VCaP (cell line): ENCODE measurements around the gene SLC44A1.

ENCODE experiments used
- H3K27ac ChIP-seq: fragments of 450-650 bp; 2 replicates; pipeline ENCODE4 v1.5.1; 2017
- TF ChIP-seq, protein P1 (sequence below): fragments of 450-650 bp; conservative IDR thresholded peaks from 2 replicates; pipeline ENCODE4 v1.5.1; 2017; ENCODE audit warnings: mild to moderate bottlenecking, moderate library complexity

Gene SLC44A1

DNA sequence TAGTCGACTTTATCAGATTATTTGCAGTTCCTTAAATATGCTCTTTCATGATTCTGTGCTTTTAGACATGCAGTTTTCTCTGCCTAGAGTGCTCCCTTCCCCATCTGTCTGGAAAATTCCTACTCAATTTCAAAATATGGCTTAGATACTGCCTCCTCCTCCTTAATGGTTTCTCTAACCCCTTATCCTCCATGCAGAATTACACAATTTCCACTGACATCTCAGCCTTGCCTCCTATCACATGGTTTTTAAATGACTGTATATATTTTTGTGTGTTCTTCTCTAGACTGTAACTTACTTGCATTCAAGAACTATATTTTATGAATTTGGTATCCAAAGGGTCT, 85.2 kb downstream of the SLC44A1 start:
- H3K27ac ChIP-seq, result no peak overlapping the region
- TF ChIP-seq, protein P1, sequence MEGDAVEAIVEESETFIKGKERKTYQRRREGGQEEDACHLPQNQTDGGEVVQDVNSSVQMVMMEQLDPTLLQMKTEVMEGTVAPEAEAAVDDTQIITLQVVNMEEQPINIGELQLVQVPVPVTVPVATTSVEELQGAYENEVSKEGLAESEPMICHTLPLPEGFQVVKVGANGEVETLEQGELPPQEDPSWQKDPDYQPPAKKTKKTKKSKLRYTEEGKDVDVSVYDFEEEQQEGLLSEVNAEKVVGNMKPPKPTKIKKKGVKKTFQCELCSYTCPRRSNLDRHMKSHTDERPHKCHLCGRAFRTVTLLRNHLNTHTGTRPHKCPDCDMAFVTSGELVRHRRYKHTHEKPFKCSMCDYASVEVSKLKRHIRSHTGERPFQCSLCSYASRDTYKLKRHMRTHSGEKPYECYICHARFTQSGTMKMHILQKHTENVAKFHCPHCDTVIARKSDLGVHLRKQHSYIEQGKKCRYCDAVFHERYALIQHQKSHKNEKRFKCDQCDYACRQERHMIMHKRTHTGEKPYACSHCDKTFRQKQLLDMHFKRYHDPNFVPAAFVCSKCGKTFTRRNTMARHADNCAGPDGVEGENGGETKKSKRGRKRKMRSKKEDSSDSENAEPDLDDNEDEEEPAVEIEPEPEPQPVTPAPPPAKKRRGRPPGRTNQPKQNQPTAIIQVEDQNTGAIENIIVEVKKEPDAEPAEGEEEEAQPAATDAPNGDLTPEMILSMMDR, result no peak

DNA sequence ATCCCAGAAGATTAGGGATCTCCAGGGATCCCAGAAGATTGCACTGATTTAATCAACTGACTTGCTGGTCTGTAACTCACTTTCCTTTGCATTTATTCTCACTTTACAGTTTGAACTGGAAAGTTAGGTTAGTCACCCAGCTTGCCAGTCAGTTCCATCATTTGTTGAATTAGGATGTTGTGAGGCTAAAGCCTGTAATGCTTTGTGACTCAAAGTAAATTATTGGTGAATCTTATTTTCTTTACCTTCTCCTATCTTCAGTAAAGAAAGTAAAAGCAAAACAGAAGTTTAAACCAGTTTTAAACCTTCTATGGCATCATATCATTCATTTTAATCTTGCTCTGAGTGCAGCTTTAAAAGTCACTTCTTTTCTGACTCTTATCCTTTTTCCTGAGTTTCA, 85.8 kb downstream of the SLC44A1 start:
- H3K27ac ChIP-seq, result no peak overlapping the region
- TF ChIP-seq, protein P1, result no peak

DNA sequence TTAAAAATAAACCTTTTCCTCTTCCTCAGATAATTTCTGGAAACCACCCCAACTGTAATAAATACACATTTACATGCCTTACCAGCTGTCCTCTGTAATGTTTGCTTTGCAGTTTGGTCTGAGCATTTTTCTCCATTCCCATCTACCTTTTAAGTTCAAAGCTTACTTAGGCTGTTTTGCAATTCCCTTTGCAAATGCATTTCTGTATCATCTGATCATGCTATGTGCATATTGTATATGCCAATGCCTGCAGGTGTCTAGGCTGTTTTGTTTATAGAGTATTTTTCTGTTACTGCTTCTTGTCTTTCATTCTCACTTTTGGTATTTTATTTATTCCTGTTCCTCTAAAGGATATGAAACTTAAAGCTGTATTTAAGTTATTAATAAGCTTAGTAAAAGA, 86.3 kb downstream of the SLC44A1 start:
- TF ChIP-seq, protein P1, result no peak
- no peak overlapping the region for H3K27ac ChIP-seq

DNA sequence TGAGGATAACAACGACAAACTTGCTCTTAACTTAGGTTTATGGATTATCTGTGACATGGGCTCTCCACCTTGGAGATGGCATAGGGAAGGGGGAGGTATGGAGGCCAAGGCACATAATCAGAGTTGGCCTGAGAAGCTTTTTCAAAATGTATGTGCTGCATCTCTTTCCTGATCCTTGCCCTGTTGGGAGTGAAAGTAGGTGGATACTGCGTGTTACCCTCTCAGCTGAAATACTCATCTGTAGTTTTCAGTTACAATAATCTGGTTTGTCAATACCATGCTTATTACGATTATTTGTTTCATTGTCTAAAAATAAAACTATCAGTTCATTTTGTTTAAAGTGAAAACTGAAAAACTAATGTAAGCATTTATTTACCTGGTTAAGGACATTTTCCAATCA, 86.7 kb downstream of the SLC44A1 start:
- H3K27ac ChIP-seq, result no peak overlapping the region

DNA sequence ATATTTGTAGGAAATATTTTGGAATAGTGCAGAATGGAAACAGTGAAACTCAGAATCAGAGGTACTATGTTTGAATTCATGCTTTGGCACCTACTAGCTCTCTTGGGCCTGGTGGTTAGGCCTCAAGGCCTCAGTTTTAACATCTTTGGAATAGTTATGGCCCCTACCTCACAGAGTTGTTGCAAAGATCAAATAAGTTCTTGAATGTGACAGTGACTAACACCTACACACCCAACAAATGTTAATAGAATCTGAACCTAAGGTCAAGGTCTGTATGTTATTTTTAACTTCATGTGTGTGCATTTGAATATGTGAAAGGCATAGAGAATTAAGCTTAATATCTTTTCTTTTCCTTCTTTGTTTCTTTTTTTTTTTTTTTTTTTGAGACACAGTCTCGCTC, 87.3 kb downstream of the SLC44A1 start:
- H3K27ac ChIP-seq, result no peak overlapping the region
- TF ChIP-seq, protein P1, result no peak

More for the DNA sequence above, 86.7 kb downstream of the SLC44A1 start:
- TF ChIP-seq, protein P1, result no peak

DNA sequence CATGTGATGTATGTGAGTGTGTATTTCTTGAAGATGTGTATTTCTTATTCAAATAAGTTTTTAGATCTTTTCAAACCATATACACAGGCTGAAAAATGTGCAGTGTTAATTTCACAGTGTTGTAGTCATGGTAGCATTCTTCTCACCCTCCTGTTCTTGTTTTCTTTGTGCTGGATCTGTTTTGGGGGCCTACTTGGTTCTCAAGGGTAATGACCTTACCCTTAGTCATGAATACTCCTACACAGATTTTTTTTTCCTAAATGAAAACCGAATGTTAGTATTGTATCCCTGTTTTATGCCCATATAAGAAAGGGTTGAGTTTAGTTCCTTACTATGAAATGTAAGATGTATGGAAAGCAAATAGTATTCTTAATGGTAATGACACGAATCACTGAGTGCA, 88.0 kb downstream of the SLC44A1 start:
- no peak overlapping the region for H3K27ac ChIP-seq
- TF ChIP-seq, protein P1, result no peak

DNA sequence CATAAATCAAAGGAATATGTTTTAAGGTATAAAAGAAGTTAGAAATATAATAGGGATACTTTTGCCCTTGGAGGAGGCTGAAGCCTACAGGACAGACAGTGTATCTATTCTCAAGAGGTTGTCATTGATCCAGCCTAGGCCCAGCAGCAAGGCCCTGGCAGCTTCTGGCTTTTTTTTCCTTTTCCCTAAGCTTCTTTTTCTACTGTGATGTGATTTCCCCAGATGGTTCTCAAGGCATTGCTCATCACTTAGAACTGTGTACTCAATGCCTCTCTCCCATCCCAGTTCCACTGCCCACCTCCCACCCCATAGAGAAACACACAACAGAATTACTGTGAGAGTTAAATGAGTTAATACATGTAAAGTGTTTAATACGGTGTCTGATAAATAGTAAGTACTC, 88.6 kb downstream of the SLC44A1 start:
- TF ChIP-seq, protein P1, result no peak
- H3K27ac ChIP-seq, result no peak overlapping the region

DNA sequence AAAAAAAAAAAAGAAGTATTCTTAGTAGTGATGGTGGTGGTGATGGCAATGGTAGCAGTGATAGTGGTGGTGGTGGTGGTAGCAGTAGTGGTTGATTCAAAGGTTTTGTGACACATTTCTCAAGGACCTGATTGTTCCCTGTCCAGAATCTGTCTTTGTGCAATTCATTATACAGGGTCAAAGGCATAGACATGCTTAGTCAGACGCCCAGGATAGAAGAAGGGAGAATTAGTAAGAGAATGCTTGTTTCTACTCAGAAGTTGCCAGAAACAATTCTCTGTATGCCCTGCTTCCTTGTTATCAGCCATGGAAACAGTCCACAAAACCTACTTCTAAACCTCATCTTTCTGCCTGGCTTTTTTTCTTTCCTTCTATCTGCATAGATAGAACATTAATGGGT, 89.4 kb downstream of the SLC44A1 start:
- H3K27ac ChIP-seq, result peak overlapping the region; percentile 32
- TF ChIP-seq, protein P1, result no peak
